NCI-H1092 treated with DMSO at 0.1 percent for 48 hours (cell line): ENCODE measurements around the gene LMAN2L.

Source experiments
- DNase-seq: peaks from one replicate; lab custom pipeline; 2025; lab: John Stamatoyannopoulos, UW

LMAN2L gene

DNA sequence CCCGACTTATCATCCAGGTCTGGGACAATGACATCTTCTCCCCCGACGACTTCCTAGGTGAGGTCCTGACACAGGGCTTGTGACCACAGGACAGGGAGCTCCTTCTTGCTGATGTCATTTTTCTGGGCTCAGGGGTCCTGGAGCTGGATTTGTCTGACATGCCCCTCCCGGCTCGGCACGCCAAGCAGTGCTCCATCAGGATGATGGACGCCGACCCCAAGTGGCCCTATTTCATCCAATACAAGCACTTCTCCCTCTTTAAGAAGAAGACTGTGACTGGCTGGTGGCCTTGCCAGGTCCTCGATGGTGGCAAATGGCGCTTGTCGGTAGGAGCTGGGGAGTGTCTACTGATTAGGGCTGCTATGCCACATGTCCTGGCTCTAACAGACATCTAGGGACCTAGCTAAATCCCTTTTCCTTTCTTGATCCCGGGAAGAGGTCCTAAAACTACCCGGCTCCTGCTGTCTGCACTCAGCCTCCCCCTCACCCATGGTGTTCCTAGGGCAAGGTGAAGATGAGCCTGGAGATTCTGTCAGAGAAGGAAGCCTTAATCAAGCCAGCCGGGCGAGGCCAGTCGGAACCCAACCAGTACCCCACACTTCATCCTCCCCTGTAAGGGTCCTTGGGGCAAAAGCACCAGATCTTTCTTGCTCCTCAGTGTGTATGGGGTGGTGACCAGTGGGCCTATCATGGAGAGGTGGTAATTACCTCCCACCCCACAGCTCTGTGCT, 36.7 kb downstream of the LMAN2L start:
- no peak for DNase-seq

DNA sequence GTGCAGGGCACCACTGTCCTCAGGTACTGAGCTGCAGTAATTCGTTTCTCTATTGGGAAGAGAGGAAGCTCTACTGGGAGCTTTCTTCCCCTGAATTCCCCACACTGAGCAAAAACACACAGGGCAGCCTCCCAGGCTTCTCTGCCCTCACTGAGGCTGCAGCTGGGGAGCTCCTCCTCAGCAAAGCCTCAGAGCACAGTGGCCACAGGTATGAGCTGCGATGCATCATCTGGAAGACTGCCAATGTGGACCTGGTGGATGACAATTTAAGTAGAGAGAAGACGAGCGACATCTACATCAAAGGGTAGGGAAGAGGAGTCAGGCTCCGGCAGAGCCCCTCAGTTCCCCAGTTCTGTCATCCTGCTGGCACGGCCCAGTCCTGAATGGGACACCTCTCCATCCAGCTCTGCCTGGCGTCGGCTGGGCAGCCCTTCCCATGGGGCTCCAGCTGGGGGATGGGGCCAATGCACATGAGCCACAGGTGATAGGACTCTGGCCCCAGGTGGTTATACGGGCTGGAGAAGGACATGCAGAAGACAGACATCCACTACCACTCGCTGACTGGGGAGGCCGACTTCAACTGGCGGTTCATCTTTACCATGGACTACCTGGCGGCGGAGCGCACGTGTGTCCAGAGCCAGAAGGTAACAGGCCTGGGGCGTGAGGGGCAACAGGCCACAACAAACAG, 37.6 kb downstream of the LMAN2L start:
- no peak for DNase-seq

DNA sequence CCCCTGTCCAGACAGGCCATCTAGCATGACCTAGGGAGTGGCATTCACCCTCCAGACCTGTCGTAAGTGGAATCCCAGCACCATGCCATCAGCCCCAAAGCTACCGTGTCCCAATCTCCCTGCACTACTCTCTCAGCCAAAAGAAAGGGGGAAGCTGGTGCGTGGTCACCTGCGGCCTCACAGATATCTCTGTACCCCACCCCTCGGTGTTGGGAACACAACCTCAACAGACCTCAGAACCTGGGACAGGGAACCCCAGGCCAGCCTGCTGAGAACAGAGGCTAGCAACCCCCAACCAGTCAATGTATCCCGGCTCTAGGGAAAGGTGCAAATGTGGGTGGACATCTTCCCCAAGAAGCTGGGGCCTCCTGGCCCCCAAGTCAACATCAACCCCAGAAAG, 38.2 kb downstream of the LMAN2L start:
- DNase-seq, result no peak

DNA sequence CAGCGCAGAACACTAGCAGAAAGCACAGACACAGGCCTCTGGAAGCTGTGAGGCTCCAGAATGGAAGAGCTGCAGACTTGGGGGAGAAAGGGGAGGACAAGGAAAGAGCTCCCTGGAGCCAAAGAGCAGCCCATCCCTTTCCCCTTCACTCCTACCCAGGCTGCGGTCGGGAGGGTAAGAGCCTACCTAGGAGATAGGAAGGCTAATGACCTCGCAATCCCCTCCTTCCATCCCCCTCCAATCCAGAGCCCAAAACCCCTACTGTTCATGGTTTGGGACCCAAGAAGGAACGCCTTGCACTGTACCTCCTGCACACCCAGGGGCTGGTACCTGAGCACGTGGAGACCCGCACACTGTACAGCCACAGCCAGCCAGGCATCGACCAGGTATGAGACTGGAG, 39.8 kb downstream of the LMAN2L start:
- DNase-seq, result no peak

DNA sequence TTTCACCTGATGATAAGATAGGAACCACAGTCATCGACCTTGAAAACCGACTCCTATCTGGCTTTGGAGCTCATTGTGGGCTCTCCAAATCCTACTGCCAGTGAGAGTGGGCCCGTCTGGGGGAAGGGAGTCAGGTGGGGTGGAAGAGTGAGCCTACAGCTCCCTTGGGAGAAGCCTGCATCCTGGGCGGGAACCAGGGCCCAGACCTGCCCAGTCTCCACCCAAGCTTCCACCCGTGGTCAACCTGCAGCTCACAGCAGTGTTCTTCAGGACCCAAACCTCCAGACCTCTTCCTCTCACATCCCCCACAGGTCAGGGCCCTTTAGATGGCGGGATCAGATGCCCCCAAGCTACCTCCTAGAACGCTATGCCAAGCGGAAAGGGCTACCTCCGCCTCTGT, 40.2 kb downstream of the LMAN2L start:
- no peak for DNase-seq

DNA sequence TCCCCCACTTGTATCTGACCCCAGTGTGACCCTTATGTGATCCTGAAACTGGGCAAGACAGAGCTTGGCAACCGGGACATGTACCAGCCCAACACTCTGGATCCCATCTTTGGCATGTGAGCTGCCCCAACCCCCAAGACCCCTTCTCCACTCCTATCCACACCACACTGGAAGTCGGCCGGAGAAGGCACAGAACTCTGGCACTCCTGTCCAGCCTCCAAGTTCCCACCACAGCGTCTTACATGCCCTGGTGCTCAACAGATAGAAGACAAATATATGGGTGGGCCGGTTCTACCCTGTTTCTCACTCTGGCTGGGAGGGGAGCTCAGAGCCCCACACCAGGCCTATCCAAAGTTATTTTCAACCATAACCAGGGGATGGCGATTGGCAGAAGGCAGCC, 40.8 kb downstream of the LMAN2L start:
- DNase-seq, result no peak

DNA sequence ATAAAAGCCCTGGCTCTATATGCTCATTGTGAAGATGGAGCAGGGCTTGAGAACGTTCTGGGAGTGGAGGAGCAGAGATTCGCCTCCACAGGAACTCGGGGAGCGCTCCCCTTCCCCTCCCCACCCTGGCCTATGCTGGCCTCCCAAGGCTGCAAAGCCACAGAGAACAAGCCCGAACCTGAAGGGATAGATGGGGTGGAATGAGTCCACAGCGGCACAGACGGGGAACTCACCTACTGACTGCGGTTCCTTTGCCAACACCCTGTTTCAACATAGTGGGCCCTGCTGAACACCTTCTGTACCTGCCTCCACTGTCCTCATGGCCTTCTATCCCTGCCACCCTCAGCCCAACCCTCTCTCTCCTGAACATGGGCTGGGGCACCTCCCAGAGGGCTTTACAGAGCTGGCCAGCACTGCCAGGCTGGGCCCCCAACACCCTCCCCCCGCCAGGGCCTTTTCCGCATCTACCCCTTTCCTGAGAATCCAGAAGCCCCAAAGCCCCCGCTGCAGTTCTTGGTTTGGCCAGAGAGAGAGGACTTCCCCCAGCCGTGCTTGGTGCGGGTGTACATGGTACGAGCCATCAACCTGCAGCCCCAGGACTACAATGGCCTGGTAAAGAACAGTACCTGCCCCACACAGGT, 41.5 kb downstream of the LMAN2L start:
- DNase-seq, result no peak

DNA sequence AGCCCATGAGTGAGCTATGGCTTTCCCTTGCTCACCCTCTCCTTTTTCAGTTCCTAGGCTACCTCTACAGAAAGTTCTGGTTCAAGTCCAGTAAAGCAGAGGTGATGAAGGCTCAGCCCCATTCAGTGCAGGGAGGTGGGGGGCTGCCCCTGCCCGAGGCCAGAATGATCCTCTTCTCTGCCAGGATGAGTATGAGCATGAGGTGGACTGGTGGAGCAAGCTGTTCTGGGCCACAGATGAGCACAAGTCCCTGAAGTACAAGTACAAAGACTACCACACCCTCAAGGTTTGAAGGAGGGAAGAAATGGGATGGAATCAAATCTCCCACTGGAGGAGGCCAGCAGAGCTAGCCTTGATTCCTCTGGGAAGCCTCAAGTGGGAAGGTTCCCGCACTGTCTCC, 42.4 kb downstream of the LMAN2L start:
- DNase-seq, result no peak

DNA sequence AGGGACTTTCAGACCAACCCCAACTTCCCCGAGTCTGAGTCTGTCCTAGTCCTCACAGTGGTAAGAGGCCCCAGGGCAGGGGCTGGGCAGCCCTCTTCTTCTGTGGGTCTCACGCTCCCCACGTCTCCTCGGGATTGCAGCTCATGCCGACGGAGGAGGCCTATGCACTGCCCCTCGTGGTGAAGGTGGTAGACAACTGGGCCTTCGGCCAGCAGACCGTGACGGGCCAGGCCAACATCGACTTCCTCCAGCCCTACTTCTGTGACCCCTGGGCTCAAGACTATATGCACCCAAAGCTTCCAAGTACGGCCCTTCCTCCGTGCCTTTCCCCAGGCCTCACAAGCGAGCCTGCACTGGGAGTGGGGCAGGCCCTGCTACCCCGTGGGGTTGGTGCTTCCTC, 44.3 kb downstream of the LMAN2L start:
- DNase-seq, result no peak

DNA sequence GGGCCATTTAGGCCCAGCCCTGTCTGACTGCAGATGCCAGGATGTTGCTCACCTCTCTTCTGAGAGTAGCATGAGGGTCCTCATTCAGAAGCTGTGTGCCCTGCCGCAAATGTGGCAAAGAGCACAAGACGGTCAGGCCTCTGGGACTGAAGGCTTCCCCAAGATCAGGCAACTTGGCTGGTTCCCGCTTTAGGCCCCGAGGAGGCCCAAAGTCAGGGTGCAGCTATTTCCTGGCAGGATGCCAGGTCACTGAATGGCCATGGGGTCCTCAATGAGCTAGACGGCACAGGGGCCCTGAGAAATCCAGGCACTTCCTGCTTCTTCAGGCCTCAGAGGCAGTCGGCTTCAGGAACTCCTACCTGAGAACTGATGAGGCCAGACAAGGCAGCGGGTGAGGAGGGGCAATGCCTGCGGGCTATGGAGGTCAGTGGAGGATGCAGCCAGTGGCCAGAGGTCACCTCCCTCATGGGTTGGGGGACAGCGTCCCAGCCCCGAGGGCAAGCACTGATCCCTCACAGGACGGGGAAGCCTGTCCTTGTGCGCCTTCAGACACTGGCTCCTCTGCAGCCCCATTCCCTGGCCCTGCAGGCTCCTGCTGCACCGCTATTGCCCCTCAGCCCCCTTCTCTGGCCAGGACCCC, 44.9 kb downstream of the LMAN2L start:
- no peak for DNase-seq

DNA sequence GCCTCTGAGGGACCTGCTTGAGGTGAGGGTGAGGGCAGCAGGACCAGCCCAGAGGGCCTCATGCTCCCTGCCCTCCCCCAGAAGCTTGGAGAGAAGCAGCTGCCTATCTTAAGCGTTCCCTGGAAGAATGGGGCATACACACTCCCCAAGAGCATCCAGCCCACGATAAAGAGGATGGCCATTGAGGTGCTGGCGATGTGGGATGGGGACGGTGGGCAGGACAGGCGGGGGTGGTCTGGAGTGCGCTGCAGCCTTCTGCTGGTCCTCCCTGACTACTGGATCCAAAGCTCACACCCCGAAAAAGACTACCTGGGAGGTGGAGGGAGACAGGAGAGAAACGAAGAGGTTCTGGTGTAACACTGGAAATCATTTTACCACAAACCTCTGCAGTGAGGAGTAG, 45.6 kb downstream of the LMAN2L start:
- no peak for DNase-seq

DNA sequence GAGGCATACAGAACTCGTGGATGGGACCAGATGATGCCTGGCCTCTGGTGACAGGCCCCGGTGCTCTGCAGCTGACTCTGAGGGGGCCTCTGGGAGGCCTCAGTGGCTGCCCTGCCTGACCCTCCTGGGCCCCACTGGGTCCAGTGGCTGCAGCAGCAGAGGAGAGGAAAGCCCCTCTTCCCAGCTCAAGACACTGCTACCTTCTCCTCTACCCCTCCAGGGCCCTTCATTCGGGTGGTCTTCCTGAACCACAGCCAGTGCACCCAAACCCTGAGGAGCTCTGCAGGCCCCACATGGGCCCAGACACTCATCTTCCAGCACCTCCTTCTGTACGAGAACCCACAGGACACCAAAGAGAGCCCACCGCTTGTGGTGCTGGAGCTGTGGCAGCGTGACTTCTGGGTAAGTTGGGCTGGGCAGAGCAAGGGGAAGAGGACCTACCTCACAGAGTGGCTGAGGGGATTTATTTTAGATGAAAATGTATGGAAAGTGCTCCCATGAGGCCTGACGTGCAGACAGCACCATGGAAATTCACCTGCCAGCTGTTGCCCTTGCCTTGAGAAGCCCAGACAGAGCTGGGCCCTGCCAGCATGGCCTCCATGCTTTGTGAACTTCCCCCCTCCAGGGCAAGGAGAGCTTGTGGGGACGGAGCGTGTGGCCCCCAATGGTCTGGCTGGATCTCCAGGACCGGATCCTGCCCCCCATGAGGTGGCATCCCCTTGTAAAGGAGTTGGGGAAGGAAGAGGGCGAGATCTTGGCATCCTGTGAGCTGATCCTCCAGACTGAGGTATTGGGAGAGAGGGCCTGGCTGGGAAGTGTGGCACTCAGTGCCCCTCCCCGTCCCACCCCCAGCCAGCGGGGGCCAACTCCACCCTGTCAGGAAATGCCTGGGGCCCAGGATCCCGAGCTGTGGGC, 46.3 kb downstream of the LMAN2L start:
- DNase-seq, result no peak

DNA sequence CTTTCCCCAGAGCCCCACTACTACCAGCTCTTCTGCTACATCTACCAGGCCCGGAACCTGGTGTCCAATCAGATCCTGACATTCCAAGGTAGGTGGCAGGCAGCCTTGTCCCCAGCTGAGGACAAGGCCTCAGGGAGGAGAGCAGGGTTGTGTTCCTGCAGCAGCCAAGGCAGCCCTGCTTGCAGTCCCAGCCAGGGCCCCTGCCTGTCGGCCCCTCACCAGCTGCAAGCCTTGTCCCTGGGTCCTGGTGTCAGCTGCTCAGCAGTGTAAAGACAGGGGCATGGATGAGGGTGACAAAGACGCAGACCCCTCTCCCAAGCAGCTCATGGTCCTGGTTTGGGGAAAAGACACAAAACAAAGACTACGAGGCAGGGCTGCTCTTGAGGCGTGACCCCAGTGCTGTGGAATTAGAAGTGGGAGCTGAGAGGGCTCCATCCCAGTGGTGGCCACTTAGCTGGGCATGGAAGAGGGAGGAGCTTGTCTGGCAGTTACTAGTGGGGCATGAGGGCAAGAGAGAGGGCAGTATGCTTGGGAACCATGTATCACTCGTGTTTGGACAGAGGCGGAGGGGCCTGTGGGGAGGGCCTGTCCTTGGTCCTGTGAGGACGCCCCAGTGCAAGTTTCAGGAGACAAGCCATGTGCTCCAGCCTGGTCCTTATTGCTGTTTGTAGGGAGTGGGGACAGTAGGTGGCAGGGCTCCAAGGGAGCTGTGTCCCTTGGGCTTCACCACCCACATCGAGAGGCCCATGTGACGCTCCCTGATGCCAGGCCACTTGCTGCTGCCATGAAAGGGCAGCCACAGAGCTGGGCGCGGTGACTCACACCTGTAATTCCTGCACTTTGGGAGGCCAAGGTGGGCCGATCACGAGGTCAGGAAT, 47.5 kb downstream of the LMAN2L start:
- no peak for DNase-seq

DNA sequence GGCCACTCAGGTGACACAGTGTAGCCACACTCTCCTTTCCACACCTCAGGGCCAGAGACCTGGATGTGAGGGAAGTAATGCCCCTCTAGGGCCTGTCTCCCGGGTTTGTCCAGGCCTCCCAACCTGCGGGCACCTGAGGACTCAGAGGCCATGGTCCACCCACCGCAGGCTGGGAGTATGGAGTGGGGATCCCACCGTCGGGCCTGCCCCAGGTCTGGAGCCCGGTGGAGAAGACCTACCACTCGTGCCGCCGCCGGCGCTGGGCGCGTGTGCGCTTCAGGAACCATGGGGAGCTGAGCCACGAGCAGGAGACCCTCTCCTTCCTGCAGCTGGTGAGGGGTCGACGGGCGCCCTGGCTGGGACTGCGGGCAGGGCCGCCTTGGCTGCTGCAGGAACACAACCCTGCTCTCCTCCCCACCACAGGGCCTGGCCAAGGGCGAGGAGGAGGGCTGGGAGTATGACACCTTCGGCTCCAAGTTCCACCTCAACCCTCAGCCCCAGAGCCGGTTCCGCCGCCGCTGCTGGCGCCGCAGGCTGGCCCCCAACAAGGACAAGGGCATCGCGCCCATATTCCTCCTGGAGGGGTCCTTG, 48.7 kb downstream of the LMAN2L start:
- DNase-seq, result no peak

DNA sequence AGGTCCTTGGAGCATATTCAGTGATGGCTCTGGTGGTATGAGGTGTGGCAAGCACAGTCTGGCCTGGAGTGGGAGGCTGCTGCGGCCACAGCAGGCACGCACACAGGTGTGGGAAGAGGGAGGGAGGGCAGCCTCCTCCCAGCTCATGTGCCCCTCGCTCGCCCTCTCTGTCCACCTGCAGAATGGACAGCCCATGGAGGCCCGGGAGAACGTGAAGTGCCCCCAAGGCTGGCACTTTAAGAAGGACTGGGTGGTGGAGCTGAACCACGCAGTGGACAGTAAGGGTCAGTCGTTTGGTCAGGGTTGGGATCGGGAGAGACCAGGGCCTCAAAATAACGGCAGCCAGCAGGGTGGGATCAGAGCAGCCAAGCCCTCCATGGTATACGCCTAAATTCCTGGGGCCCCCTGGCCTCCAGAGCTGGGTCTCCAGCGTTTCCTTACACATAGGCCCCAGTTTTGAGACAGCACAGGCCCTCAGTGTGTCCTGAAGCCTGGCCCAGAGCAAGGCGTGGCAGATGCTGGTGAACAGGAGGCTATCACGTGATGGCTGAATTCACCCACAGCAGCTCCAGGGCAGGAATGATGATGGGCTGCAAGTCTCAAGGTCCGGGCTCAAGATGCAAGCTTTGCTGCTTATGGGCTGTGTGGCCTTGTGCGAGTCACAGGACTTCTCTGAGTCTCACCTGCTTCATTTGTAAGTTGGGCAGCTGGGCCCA, 49.4 kb downstream of the LMAN2L start:
- DNase-seq, result no peak

DNA sequence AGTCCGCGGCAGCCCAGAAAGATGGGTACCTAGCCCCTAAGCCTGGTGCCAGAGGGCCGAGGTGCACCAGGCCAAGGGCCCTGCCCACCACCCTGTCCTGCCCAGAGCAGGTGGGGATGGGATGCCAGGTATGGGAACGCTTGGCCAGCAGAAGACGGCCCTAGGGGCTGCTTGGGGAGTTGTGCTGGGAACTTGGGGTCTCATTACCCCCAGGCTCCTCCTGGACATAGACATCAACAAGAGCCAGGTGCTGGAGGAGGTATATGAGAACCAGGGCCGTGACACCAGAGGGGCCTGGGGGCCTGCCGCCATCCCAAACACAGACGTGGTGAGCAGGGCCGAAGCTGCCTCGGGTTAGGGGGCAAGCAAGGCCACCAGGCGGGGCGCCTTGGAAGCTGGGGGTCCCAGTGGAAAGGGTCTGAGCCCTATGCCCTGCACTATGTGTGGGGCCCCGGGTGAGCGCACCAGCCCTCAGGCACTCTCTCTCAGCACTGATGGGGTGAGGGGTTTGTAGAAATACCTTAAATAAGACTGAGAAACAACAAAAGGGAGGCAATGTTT, 50.4 kb downstream of the LMAN2L start:
- DNase-seq, result no peak

DNA sequence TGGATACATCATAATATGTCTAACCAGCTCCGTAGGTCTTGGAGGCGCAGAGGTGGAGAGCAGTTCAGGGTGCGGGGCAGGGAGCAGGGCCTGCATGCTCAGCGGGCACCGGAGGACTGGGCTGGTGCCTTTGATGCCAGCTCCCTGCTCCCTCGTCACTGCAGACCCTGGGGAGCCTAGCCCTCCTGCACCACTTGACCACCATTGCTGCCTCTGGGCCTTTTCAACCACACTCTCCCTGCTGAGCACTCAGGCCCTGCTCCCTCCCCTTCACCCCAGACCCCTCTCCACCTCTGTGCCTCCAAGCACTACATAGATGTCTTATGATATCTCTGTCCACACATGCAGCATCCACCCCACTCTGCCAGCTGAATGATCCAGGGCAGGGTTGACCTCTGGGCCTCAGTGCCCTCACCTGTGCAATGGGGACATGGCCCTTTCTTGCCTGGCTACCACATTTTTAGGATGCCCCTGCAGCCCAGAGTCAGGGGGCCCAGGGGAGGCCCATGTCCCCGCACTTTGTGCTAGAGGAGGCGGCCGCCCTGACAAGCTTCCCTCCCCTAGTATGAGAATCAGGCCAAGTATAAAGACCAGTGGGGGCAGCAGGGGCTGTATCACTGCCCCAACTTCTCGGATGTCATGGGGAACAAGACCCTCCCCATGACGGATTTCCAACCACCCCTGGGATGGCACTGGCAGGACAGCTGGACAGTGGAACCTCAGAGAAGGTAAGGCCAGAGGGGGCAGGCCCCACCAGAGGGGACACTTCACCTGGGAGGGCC, 51.0 kb downstream of the LMAN2L start:
- DNase-seq, result no peak
